ENCODE data around the gene RBM10.

Gene RBM10

DNA sequence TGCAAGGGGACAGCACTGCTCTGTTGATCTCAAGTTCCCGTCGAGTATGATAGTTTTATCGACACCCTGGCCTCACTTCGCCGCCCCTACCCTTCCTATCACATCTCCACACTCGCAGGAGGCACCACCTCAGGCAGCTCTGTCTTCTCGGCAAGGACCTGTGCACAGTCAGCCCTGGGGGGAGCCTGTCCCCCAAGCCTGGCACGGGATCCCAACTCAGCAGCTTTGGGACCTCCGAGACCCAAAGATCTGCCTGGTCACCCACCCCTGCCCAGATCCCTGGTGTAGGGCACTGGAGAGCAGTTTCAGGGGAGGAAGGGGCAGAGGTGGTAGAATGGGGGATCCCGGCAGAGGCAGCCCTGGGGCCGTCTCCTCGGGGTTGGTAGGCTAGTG is 30.6 kb downstream of the RBM10 start:
- DNase-seq: no peak

DNA sequence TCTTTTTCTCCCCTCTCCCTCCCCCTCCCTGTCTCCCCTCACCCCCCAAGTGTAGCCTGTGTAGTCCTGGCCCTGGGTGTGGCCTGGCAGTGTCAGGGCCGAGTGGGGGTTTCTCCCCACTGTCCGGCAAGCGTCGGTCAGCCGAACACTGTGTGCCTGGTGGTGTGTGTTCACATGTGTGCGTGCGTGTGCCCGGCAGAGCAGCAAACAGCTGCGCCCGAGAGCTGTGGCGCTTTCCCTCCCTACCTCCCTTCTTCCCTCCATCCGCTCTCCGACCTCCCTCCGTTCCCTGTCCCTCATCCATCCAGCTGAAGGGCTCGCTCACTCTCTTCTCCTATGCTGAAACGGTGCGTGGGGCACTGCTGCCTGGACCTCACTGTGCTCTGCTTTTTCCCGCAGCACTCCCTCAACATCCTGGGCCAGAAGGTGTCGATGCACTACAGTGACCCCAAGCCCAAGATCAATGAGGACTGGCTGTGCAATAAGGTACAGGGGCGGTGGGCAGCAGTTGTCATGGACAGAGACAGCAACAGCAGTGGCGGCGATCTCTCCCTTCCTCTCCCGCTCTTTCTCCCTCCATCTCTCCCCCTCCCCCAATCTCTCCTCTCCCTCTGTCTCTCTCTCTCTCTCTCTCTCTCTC is 31.2 kb downstream of the RBM10 start:
- DNase-seq: no peak

DNA sequence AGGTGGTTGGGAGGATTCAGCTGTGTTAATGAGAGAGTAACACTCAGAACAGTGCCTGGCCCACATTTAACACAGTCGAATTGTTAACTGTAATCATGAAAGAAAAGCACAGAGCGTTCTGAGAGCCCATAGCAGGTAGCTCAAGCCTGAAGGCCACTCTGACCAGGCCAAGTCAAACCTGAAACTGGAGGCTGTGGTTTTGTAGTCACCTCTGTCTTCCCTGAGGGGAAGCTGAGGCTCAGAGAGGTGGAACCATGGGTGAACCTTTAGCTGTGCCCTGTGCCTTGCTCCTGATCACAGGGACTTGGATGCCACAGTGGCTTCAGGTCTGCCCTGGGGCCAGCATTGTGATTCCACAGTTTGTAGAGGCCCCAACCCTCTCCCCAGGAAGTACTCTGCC is 32.1 kb downstream of the RBM10 start:
- no peak for DNase-seq

DNA sequence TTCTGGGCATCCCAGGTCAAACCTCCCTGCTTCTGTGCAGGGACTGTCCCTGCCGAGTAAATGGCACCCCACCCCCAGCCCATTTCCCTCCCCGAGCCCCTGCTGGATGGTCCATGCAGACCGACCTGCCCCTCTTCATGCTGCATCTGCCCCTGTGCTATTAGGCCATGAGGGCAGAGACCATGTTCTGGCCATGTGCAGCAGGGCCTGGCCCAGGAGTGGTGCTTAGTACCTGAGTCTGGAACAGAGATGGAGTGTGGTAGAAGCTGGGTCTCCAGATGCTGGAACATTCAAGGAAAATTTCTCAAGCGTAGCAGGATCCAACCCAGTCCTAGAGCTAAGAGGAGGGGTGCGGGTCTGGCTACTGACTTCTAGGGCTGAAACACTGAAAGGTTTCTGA is 33.3 kb downstream of the RBM10 start:
- no peak for DNase-seq

DNA sequence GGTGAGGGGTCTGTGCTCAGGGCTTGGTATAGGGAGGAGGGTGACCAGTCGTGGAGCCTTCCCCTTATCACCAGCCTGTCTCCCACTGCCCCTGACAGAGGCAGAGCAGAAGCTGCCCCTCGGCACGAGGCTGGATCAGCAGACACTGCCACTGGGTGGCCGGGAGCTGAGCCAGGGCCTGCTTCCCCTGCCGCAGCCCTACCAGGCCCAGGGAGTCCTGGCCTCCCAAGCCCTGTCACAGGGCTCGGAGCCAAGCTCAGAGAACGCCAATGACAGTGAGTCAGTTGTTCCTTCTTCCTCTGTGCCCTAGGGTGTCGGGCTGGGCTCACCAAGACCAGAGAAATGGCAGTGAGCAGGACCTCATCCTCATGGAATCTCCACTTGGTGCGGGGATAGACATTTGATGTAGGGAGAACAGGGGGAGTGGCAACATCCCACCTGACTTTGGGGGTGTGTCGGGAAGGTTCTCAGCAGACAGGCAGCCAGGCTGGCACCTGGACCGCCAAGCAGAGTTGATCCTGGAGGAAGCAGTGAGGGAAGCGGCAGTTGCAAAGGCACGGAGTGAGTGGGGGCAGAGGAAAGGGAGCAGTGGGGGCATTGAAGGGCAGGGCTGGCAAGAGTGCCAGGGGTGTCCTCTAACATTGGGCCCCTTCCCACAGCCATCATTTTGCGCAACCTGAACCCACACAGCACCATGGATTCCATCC is 34.4 kb downstream of the RBM10 start:
- DNase-seq: no peak

- no peak for DNase-seq
Measured at GRCh38 chrX:47179928-47180255, 34.9 kb downstream of the RBM10 start.

DNA sequence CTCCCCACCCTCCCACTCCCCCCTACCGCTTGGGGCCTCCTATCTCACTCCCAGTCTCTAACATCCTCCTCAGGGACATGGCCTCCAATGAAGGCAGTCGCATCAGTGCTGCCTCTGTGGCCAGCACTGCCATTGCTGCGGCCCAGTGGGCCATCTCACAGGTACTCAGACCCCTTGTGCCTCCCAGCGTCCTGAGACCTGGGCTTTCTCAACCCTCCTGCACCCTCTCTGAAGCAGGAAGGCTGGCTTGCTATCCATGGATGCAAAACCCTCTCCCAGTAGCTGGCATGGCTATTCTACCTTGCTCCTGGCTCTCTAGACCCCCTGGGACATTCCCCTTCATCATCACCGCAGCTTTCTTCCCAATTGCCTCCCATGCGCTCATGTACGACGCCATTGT is 35.3 kb downstream of the RBM10 start:
- DNase-seq: no peak

GRCh38 chrX:47181301-47181700 is 36.3 kb downstream of the RBM10 start:
- no peak for DNase-seq

- no peak for DNase-seq
Measured at GRCh38 chrX:47182106-47182700, 37.2 kb downstream of the RBM10 start.

- DNase-seq: no peak
Measured at GRCh38 chrX:47184486-47184885, 39.5 kb downstream of the RBM10 start.

- no peak for DNase-seq
Measured at GRCh38 chrX:47185241-47185640, 40.2 kb downstream of the RBM10 start.

- DNase-seq: no peak
Measured at GRCh38 chrX:47186096-47186740, 41.2 kb downstream of the RBM10 start.

DNA sequence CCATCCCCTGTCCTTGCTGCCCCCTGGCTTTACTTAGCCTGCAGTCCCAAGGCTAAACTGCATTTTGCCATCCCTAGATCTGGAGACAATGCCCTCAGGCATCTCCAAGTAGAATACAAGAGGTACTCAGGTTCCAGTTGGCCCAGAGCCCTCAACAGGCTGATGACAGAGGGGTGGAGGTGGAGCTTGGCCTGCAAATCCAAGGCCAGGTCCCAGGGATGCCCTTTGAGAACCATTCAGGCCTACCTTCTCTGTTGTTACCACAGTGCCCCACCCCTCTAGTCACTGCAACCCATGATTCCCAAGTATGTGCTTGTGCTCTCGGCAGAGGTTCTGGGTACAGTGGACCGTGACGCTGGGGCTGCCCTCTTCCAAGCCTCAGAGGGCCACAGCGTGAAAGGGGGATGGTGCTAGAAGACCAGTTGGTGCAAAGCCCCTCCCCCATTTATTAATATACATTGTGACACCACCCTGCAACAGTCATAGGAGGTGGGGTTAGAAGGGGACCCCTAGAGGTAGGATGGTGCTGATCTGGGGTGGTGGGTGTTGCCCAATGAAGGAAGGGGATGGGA is 42.2 kb downstream of the RBM10 start:
- DNase-seq: no peak

- DNase-seq: no peak
Measured at GRCh38 chrX:47189906-47190305, 44.9 kb downstream of the RBM10 start.

DNA sequence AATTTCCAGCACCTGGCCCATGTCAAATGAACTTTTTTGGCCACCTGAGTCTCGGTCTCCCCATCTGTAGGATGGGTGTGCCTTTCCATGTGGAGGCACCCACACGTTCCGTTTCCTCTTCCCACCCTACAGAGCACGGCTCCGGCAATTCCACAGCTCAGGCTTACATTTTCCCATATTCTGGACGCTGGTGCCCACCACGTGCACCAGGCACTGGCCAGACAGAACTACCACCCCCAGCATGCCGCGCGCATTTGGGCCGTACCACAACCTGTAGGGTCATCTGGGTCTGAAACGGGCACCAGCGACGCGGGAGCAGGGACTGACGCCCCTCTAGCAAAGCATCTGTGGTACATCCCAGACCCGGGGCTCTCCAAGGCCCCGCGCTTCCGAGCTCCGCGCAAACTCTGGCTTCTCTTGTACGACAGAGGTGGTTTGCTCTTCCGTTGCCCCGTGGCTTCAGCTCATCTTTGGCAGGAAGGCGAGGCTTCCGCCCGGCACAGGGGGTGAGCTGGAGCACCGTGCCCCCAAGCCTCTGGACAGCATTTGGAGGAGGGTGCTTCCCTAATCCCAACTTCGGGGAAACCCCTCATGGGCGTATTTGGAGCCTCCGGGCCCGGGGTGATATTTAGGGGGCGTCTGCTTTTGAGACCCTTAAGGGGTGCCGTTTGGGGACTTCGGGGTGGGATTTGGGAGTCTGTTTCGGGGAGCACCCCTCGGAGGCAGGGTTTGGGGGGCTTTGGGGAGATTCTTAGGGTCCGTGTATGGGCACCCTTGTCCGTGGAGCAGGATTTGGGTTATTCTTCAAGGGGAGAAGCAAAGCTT is 45.6 kb downstream of the RBM10 start:
- peak; percentile 91 to 96 for DNase-seq

GRCh38 chrX:47191331-47191730 is 46.3 kb downstream of the RBM10 start:
- DNase-seq: peak; percentile 57 to 80

GRCh38 chrX:47191806-47192401 is 46.9 kb downstream of the RBM10 start:
- DNase-seq: peak in 1 of 2 experiments; percentile 7

DNA sequence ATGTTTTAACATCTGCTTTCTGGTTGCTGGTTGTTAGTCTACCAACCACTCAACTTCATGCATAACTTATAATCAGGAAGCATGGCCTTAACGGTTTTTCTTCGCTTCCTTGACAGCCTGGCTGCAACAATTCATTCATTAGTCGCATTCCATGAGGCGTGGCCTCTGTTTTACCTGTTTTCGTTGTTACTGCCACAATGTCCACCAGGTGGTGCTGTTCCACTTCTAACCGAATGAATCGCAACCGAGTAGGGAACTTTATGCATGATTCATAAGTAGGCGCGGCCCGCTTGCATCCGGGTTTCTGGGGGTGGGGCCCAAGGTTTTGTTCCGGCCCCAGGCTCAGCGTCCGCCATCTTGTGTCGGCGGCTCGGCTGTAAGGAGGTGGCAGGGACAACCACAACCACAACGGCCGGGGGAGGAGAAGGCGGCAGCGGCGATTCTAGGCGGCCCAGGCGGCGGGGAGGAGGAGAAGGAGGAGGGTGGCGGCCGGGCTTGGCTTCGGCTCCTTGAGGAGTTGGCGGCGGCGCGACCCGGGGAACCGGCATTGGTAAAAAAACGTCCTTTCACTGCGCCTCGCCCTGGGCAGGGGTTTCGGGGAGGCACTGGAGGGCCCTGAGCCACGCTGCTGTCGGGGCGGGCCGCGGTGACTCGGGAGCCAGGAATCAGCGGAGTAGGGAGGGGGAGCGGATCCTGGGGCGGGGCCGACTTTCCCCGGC is 48.6 kb downstream of the RBM10 start, which contains the start of gene UBA1:
TSS of gene UBA1 (plus strand) at position 355 of the 719 bp plus-strand sequence. CDS start 4,974 bp downstream, outside the sequence.
- peak; percentile 97 to 98 for DNase-seq

DNA sequence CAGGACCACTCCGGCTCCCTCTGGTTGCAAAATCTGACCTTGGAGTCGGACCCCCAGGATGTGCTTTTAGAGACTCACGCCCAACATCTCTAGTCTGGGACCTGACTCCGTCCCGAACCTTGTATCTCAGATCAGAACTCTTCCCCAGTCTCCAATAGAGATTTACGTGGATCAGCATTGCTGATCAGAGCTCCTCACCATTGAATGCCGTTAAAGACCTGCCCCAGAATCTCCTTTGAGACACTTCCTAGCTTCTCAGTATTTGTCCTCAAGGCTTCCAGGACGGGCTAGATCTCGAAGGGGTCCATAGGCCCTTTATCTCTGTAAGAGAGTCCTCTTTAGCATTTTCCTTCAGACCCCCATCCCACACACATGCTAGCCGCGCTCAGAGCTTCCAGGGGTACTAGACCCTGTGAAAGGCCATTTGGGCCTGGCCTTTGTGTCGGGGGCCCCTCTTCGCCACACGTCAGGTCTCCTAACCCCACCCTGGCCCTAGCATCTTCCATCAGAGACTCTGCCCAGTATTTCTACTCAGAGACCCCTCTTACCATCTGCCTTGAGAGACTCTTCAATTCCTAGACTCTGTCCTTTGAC is 49.3 kb downstream of the RBM10 start:
- no peak for DNase-seq

GRCh38 chrX:47196098-47196497 is 51.1 kb downstream of the RBM10 start:
- no peak for DNase-seq

DNA sequence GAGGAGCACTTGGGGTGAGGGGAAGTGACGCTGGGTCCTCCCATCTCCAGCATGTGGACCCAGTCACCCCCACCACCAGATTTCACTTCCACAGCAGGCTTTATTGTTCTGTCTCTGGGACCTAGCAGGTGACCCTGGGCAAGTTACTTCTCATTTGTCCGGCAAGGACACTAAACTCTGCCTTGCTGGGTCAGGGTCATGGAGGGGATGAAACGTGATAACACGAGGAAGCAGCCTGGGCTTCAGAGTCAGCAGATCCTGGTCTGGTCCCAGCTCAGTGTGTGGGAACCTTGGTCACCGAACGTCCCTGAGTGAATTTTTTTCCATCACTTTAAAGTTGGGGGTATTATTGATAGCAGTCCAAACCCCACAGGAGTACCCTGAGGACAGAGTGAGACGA is 52.5 kb downstream of the RBM10 start:
- no peak for DNase-seq

Data from NCI-H2081 (cell line).